UCSD-AML1 (cell line): ENCODE results near the gene CACNG1.
"Not testable (repeated sequence)": the region's sequence is repeated elsewhere in the genome, so short reads cannot be mapped to it uniquely, and the experiment has no call there.

ENCODE experiments used
- DNase-seq: peaks from one replicate; lab custom pipeline; 2025; ENCODE audit not compliant: unreplicated experiment; lab: John Stamatoyannopoulos, UW

CACNG1 gene

DNA sequence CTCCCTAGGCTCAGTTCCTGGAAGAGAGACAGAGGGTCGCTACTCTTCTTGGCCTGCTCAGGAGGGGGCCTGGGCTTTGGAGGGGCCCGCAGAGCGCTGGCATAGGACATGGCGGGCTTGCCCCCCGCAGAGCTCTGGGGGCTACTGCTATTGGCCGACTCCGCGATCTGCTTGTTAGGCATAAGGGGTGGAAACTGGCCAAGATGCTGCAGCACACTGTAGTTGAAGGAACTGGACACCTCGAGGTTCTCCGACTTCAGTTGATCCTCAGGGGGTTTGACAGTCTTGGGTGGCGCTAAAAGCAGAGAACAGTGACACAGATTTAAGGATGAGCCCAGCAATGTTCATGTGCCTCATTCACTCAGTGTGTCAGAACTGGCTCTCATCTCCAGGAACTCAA lies 33.9 kb downstream of the CACNG1 start:
- no peak for DNase-seq

DNA sequence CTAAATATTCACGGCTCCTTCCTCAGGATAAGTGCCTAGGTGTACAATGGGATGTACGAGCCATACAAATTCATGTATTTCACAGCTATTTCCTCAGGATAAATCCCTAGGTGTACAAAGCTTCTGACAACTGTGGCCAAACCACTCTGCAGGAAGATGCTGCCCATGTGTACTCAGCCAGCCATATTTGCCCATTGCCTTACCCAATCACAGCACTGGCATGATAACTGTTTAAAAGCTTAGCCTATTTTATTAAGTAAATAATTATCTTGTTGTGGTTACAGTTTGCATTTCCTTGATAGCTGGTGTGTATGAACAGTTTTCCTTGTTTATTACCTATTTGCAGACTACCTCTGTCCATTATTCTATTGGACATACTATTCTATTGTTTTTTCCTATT lies 35.1 kb downstream of the CACNG1 start:
- no peak for DNase-seq

- no peak for DNase-seq
Observed at GRCh38 chr17:67080804-67081203, 36.5 kb downstream of the CACNG1 start.

GRCh38 chr17:67082107-67082506 lies 37.8 kb downstream of the CACNG1 start:
- no peak for DNase-seq

GRCh38 chr17:67085406-67085805 lies 41.1 kb downstream of the CACNG1 start:
- no peak for DNase-seq

- DNase-seq, result no peak
Observed at GRCh38 chr17:67088639-67089038, 44.3 kb downstream of the CACNG1 start.

GRCh38 chr17:67090341-67090740 lies 46.0 kb downstream of the CACNG1 start:
- no peak for DNase-seq

GRCh38 chr17:67092291-67092690 lies 47.9 kb downstream of the CACNG1 start:
- DNase-seq, result no peak

DNA sequence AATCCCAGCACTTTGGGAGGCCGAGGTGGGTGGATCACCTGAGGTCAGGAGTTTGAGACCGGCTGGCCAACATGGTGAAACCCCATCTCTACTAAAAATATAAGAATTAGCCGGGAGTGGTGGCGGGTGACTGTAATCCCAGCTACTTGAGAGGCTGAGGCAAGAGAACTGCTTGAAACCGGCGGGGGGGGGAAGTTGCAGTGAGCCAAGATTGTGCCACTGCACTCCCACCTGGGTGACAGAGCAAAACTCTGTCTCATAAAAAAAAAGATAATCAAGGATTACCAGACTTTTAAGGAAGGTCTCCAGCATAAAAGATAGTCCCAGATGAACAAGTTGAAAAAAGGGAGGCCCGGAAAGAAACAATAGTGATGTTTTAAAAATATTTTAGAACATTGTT lies 48.4 kb downstream of the CACNG1 start:
- not testable (repeated sequence) for DNase-seq

GRCh38 chr17:67093348-67093747 lies 49.0 kb downstream of the CACNG1 start:
- no peak for DNase-seq

GRCh38 chr17:67095291-67095690 lies 50.9 kb downstream of the CACNG1 start:
- not testable (repeated sequence) for DNase-seq

GRCh38 chr17:67095803-67096202 lies 51.4 kb downstream of the CACNG1 start:
- DNase-seq, result no peak

DNA sequence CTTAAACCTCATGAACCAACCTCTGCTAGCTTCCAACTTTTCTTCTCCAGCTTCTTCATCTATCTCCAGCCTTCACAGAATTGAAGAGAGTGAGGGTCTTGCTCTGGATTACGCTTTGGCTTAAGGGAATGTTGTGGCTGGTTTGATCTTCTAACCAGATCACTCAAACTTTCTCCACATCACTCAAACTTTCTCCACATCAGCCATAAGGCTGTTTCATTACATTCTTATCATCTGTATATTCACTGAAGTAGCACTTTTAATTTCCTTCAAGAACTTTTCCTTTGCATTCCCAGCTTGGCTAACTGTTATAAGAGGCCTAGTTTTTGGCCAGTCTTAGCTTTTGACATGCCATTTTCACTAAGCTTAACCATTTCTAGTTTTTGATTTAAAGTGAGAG lies 52.3 kb downstream of the CACNG1 start:
- DNase-seq, result no peak

DNA sequence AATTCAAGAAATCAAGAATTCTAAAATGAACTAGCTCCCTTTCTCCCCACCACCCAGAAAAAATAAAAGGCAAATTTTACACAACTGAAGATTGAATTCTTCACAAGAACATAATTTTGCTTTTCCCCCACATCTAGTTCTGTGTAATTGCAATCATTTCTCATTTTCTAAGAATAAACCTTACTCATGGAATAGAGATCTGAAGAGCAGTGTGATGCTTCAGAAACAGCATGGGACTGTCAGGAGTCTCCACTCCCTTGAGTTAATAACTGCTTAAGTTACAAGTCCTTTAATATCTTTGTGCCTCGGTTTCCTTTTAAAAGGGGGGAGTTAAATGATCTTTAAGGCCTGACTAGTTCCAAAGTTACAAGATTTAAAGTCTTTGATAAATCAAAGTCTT lies 53.7 kb downstream of the CACNG1 start:
- DNase-seq, result no peak

DNA sequence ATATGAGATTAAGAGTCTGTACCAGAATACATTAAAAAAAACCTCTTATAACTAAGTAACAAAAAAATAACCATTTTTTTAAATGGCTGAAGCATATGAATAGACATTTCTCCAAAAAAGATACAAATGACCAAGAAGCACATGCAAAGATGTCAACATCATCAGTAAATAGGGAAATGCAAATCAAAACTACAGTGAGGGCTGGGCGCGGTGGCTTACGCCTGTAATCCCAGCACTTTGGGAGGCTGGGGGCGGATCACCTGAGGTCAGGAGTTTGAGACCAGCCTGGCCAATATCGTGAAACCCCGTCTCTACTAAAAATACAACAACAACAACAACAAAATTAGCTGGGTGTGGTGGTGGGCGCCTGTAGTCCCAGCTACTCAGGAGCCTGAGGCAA lies 60.3 kb downstream of the CACNG1 start:
- DNase-seq, result not testable (repeated sequence)

- DNase-seq, result no peak
Observed at GRCh38 chr17:67105213-67105612, 60.9 kb downstream of the CACNG1 start.
